HepG2 (cell line): ENCODE data around the gene TMEM131. TPM values are rescaled to one million over a fixed set of nuclear protein-coding genes. Genes with fewer than 3 reads are reported as not detected.

Source experiments
- ARID2 ChIP-seq: sonication (generic); formaldehyde crosslinking; IDR thresholded peaks from 2 replicates; pipeline ENCODE4 v1.8.1; 2022; ENCODE audit warnings: mild to moderate bottlenecking, missing genetic modification reagents, borderline replicate concordance
- ESRRA ChIP-seq: sonication (generic); formaldehyde crosslinking; IDR thresholded peaks from 2 replicates; pipeline ENCODE4 v1.5.1; 2020; ENCODE audit warnings: mild to moderate bottlenecking, low read depth, missing genetic modification reagents
- FOXA3 ChIP-seq: IDR thresholded peaks from 2 replicates; pipeline ENCODE4 v1.6.1; 2016; ENCODE audit warnings: missing genetic modification reagents, missing compliant biosample characterization
- FOXK1 ChIP-seq: sonication (generic); formaldehyde crosslinking; IDR thresholded peaks from 2 replicates; pipeline ENCODE4 v1.4.0; 2020; ENCODE audit warnings: low read depth, missing genetic modification reagents, borderline replicate concordance
- HMG20A ChIP-seq: IDR thresholded peaks from 2 replicates; pipeline ENCODE4 v1.6.1; 2016; ENCODE audit warnings: borderline replicate concordance
- HMGA1 ChIP-seq: sonication (generic); formaldehyde crosslinking; conservative IDR thresholded peaks from 2 replicates; pipeline ENCODE4 v1.4.0; 2020; ENCODE audit warnings: missing genetic modification reagents
- KLF9 ChIP-seq: IDR thresholded peaks from 2 replicates; pipeline ENCODE4 v1.6.1; 2016; ENCODE audit warnings: low read depth
- LRRFIP1 ChIP-seq: sonication (generic); formaldehyde crosslinking; conservative IDR thresholded peaks from 2 replicates; pipeline ENCODE4 v1.4.0; 2020; ENCODE audit warnings: missing genetic modification reagents
- NFE2 ChIP-seq: sonication (generic); formaldehyde crosslinking; IDR thresholded peaks from 2 replicates; pipeline ENCODE4 v1.4.0; 2020; ENCODE audit warnings: missing genetic modification reagents
- PAX8 ChIP-seq: sonication (generic); formaldehyde crosslinking; IDR thresholded peaks from 2 replicates; pipeline ENCODE4 v1.8.0; 2022; ENCODE audit warnings: mild to moderate bottlenecking, missing genetic modification reagents, borderline replicate concordance
- PITX1 ChIP-seq: sonication (generic); formaldehyde crosslinking; IDR thresholded peaks from 2 replicates; pipeline ENCODE4 v1.5.1; 2020; ENCODE audit warnings: mild to moderate bottlenecking, missing genetic modification reagents
- POLR2G ChIP-seq: fragments of 200-400 bp; formaldehyde crosslinking; IDR thresholded peaks from 2 replicates; pipeline ENCODE4 v1.6.1; 2018; ENCODE audit warnings: mild to moderate bottlenecking, low read depth, low read length, moderate library complexity
- REPIN1 ChIP-seq: sonication (generic); formaldehyde crosslinking; IDR thresholded peaks from 2 replicates; pipeline ENCODE4 v1.8.0; 2022; ENCODE audit warnings: missing genetic modification reagents, low read depth, mild to moderate bottlenecking, borderline replicate concordance
- SALL1 ChIP-seq: sonication (generic); formaldehyde crosslinking; IDR thresholded peaks from 2 replicates; pipeline ENCODE4 v1.8.0; 2022; ENCODE audit warnings: mild to moderate bottlenecking, missing genetic modification reagents
- SIX4 ChIP-seq: sonication (generic); formaldehyde crosslinking; IDR thresholded peaks from 2 replicates; pipeline ENCODE4 v1.4.0; 2020; ENCODE audit warnings: missing genetic modification reagents
- TBL1XR1 ChIP-seq: fragments of 150-350 bp; IDR thresholded peaks from 2 replicates; pipeline ENCODE4 v1.6.1; 2014; ENCODE audit warnings: borderline replicate concordance, low read length; ENCODE audit not compliant: partially characterized antibody
- TBX2 ChIP-seq: sonication (generic); formaldehyde crosslinking; IDR thresholded peaks from 2 replicates; pipeline ENCODE4 v1.5.0; 2020; ENCODE audit warnings: missing genetic modification reagents, mild to moderate bottlenecking, borderline replicate concordance
- TCF7 ChIP-seq: sonication (generic); IDR thresholded peaks from 2 replicates; pipeline ENCODE4 v1.6.1; 2016; ENCODE audit warnings: antibody characterized with exemption, low read depth
- THAP7 ChIP-seq: sonication (generic); formaldehyde crosslinking; IDR thresholded peaks from 2 replicates; pipeline ENCODE4 v1.8.1; 2023; ENCODE audit warnings: mild to moderate bottlenecking, missing genetic modification reagents
- TRIM22 ChIP-seq: fragments of 450-650 bp; IDR thresholded peaks from 2 replicates; pipeline ENCODE4 v1.6.1; 2017
- XRCC5 ChIP-seq: fragments of 200-400 bp; formaldehyde crosslinking; optimal IDR thresholded peaks from 2 replicates; pipeline ENCODE3; 2017; ENCODE audit warnings: mild to moderate bottlenecking, low read length
- ZBTB8A ChIP-seq: sonication (generic); formaldehyde crosslinking; IDR thresholded peaks from 2 replicates; pipeline ENCODE4 v1.4.0; 2020; ENCODE audit warnings: mild to moderate bottlenecking, low read depth, missing genetic modification reagents, borderline replicate concordance
- ZFX ChIP-seq: sonication (generic); formaldehyde crosslinking; IDR thresholded peaks from 2 replicates; pipeline ENCODE4 v1.4.0; 2020; ENCODE audit warnings: mild to moderate bottlenecking, low read depth, missing genetic modification reagents, moderate library complexity
- ZMYM4 ChIP-seq: sonication (generic); formaldehyde crosslinking; IDR thresholded peaks from 2 replicates; pipeline ENCODE4 v1.8.1; 2023; ENCODE audit warnings: mild to moderate bottlenecking, missing genetic modification reagents
- ZNF329 ChIP-seq: sonication (generic); formaldehyde crosslinking; IDR thresholded peaks from 2 replicates; pipeline ENCODE4 v1.9.0; 2021; ENCODE audit warnings: low read depth, mild to moderate bottlenecking, missing genetic modification reagents
- ZNF766 ChIP-seq: sonication (generic); formaldehyde crosslinking; IDR thresholded peaks from 2 replicates; pipeline ENCODE4 v1.5.0; 2020; ENCODE audit warnings: missing genetic modification reagents, borderline replicate concordance
- ZNF879 ChIP-seq: sonication (generic); formaldehyde crosslinking; IDR thresholded peaks from 2 replicates; pipeline ENCODE4 v1.8.1; 2023; ENCODE audit warnings: missing genetic modification reagents
- ZSCAN31 ChIP-seq: sonication (generic); formaldehyde crosslinking; IDR thresholded peaks from 2 replicates; pipeline ENCODE4 v1.5.0; 2020; ENCODE audit warnings: low read depth, mild to moderate bottlenecking, missing genetic modification reagents
- polyA plus RNA-seq, 8 experiments: library from polyadenylated mRNA; depleted of rRNA in 3 of 8; stranded (reverse) in 7 of 8; unstranded in 1 of 8; fragments of >200 nt; fragmentation: Illumina TruSeq in 4 of 8; extraction: Trizol in 4 of 8; gene quantifications; 2 replicates each; pipeline versions ENCODE4 v1.2.1 to v1.2.3, GENCODE V29; 2011 to 2016; ENCODE audit warnings: low read depth in 4 of 8, missing spikeins in 1 of 8, mixed read lengths in 1 of 8; ENCODE audit not compliant: insufficient read depth in 1 of 8
- total RNA-seq, 5 experiments: library from RNA; depleted of rRNA; stranded (reverse); fragments of >200 nt; fragmentation: Illumina TruSeq; extraction: Trizol; gene quantifications; 2 replicates each; pipeline ENCODE4 v1.2.3, GENCODE V29; 2016; ENCODE audit warnings: low read depth in 1 of 5

TMEM131 gene
- total and polyA plus RNA-seq, 2 of the 13 experiments (the other 11 are each of a cell fraction or from before 2014, with no cell fraction given): 17.9 to 19.5 TPM

GRCh38 chr2:97936199-97936598 lies 59.5 kb downstream of the TMEM131 start (continued):
- TF ChIP-seq LRRFIP1 (CRISPR knock-in tag): no peak
- peak; percentile 20; the same call in 1 of the 2 replicates for TF ChIP-seq HMG20A
- TF ChIP-seq REPIN1 (CRISPR knock-in tag): peak; percentile 30; the same call in 1 of the 2 replicates
- TF ChIP-seq ZBTB8A (CRISPR knock-in tag): no peak
- no peak for TF ChIP-seq ZNF879 (CRISPR knock-in tag)
- peak; percentile 51; the same call in 1 of the 2 replicates for TF ChIP-seq TBX2 (CRISPR knock-in tag)
- 0 out of 2 replicates have a peak, but pooled peaks have one; percentile 20 for TF ChIP-seq PITX1 (CRISPR knock-in tag)
- TF ChIP-seq TRIM22: no peak
- peak; percentile 51; the same call in 1 of the 2 replicates for TF ChIP-seq SALL1 (CRISPR knock-in tag)
- TF ChIP-seq ESRRA (CRISPR knock-in tag): no peak
- no peak for TF ChIP-seq ZNF766 (CRISPR knock-in tag)
- TF ChIP-seq THAP7 (CRISPR knock-in tag): no peak
- TF ChIP-seq TCF7: 0 out of 2 replicates have a peak, but pooled peaks have one; percentile 16
- no peak for TF ChIP-seq XRCC5
- TF ChIP-seq SIX4 (CRISPR knock-in tag): peak; percentile 87
- TF ChIP-seq ZMYM4 (CRISPR knock-in tag): no peak
- TF ChIP-seq ZNF329 (CRISPR knock-in tag): no peak
- no peak for TF ChIP-seq TBL1XR1
- no peak for TF ChIP-seq KLF9
- no peak for TF ChIP-seq HMGA1 (CRISPR knock-in tag)
- no peak for TF ChIP-seq NFE2 (CRISPR knock-in tag)
- no peak for TF ChIP-seq POLR2G
- no peak for TF ChIP-seq ZSCAN31
- no peak for TF ChIP-seq PAX8 (CRISPR knock-in tag)
- TF ChIP-seq FOXK1 (CRISPR knock-in tag): peak; percentile 28; the same call in 1 of the 2 replicates
- TF ChIP-seq ARID2: peak; percentile 52; the same call in 1 of the 2 replicates
- peak; percentile 70 for TF ChIP-seq FOXA3
- TF ChIP-seq ZFX (CRISPR knock-in tag): no peak
